Dedifferentiated amniotic fluid mesenchymal stem cell (primary cell): ENCODE results near the gene HNRNPF.
"Not testable (repeated sequence)": the region's sequence is repeated elsewhere in the genome, so short reads cannot be mapped to it uniquely, and the experiment has no call there.

Experiments used
- DNase-seq: peaks from one replicate; pipeline ENCODE4 v3.0.0-alpha.2; 2016; ENCODE audit errors: extremely low spot score

The HNRNPF gene

DNA sequence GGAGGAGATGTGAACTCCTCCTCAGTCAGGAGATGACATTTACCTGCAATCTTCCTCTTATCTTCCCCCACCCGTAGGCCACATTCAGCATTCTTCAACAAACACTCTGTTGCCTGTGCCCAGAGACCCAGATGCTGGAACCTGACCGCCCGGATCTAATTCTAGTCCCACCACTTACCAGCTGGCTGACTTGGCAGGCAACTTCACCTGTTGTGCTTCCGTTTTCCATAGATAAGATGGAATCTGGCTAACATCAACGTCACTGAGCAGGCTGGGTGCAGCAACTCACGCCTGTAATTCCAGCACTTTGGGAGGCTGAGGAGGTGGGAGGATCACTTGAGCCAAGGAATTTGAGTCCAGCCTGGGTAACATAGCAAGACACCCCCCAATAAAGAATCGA lies 58.8 kb downstream of the HNRNPF start:
- no peak for DNase-seq

DNA sequence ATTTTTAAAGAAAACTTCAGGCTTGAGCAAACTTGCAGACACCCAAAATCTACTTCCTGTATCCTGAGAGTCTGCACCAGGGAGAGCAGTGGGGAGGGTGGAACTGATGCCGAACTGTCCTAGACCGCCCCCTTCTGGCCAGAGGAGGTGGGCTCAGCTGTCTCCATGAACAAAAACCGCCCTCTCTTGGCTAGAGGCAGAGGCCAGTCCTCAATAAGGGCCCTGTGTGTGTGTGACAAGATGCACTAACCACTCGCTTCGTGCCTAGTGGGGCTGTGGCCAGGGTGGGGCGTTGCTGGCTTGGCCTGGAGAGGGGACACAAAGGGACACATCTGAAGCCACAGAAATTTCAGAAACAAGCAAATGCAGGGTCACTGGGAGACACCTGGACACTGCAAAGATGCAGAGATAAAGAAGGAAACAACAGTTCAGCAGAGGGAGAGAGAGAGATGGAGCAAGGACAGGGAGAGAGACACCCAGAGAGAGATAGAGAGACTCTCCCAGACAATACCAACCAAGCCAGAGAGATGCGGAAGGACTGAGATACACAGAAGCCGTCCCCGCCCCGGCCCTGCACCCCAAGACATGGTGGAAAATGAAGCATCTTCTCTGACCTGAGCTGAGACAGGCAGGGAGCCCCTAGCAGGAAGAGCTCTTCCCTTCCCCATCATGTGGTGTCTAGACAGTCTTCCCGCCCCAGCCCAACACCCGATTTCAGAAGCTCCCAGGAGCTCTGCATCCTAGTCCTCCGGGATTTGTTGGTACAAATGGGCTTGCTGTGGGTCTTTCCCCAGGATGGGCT lies 60.3 kb downstream of the HNRNPF start:
- DNase-seq, result peak; percentile 75

DNA sequence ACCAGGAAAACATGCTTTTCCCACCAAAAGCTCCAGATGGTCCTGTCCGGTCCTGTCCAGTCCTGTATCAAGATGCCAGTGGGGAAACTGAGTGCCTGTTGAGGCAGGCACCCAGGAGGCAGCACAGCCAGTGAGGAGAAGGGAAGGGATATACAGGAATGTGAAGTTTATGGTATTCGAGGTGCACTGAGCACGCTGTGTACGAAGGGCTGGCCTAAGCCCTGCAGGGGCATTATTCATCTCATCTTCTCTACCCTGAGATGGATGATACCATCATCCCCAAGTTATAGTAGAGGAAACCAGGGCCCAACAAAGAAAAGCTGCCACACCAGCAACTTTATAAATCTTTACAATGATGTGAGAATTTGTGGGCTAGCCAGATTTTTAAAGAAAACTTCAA lies 61.0 kb downstream of the HNRNPF start:
- DNase-seq, result no peak

DNA sequence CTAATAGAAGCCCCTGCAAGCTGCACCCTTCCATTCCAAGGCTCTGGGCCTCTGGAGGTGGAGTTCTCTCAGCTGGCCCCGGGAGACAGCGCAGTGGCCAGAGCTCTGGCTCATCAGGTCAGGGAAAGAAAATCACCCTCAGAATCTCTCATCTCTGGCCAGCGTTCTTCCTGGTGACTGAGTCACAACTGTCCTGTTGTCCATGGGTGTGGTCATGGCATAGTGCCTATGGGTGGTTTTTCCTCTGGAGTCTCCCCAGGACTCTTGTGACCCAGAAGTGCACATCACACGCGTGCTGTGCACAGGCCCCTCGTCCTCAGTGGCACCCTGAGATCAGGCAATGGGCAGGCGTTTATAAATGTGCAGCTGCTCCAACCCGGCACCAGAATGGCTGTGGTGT lies 64.9 kb downstream of the HNRNPF start:
- DNase-seq, result no peak

DNA sequence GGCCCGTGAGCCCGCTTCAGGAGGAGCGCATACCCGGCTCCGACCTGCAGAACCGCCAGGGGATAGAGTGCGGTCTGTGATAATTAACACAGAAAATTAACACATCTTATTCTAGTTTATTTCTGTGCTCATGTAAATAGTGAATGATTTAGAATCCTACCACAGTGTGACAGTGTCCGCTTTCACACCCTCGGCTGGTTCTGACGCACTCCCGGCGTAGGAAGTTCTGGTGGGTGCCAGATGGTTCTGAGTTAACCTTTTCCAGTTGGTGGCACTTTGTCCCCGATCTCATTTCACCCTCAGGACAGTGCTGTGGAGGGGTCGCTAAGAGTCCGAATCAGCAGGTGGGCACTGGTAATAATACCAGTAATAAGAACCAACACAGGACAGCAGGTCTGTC lies 65.9 kb downstream of the HNRNPF start:
- DNase-seq, result no peak

DNA sequence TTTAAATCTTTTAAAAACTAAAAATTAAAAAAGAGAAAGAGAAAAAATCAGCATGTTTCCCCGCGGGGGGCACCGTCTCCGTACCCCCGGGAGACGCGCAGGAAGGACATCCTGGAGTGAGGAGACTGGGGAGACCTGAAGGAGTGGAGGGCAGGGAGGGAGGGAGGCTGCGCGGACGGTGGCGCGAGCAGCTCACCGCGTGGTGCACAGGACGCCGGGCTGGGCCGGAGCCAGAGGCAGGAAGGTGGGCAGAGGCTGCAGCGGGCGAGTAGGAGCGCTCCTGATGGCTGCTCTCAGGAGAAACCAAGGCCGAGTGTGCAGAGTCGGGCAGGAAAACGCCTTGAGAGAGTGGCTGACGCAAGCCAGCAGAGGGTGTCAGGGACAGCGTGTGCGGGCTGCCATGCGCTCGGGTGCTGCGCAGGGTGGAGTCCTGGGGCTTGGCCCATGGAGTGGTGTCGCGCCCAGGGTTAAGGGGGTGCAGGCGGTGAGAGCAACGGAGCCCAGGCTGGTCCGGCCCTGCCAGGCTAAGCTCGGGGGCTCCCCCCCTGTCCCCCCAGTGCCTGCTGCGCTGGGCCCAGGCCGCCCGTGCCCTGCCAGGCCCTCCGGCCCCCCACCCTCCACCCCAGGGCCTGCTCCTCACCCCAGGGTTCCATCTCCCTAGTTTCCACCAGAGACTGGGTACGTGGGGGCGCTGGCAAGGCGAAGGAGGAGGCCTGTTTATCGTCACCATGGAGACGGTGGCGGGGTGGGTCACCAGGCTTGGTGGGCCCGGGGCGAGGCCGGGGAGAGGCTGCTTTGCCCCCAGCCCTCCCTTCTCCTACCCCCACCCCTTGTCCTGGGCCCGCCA lies 66.5 kb downstream of the HNRNPF start:
- no peak for DNase-seq

DNA sequence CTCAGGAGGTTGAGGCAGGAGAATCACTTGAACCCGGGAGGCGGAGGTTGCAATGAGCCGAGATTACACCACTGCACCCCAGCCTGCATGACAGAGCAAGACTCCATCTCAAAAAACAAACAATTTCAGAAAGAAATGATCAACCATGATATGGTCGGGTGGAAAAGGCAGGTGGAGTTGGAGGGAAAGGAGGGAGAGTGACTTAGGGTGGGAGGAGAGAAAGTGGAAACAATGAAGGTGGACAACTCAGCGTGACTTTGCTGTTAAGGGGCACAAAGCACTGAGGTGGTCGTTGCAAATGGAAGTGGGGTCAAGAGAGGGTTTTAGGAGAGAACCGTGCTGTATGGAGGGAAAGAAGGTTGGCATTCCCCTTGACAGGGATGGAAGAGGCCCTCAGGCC lies 67.5 kb downstream of the HNRNPF start:
- no peak for DNase-seq

DNA sequence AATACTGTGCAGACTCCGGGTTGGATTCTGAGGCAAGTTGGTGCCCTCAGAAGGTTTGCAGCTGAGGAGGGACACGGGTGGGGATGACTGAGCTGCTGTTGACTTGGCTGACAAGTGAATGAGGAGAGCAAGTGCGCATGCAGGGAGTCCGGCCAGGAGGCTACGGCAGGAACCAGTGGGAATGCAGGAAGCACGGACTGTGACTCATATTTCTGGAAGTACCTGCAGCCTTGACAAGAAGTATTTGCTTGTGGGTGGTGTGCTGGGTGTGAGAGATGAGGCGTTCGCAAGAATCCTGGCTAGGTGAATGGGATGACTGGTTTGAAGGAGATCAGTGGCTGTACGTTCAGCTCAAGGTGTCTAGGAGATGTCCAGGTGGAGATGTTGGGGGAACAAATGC lies 68.4 kb downstream of the HNRNPF start:
- no peak for DNase-seq

DNA sequence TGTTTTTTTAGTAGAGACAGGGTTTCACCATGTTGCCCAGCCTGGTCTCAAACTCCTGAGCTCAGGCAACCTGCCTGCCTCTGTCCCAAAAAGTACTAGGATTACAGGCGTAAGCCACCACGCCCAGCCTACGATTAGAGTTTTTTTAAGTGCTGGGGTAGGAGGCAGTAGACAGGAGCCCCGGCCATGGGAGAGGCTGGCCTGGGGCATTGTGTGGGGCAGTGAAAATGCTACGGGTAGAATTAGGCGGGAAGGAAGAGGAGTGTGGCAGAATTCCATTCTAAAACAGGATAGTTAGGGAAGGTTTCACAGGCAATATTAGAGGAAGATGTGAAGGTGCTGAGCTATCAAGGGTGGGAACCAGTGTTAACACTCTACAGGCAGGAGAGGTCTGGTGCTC lies 68.9 kb downstream of the HNRNPF start:
- DNase-seq, result no peak

DNA sequence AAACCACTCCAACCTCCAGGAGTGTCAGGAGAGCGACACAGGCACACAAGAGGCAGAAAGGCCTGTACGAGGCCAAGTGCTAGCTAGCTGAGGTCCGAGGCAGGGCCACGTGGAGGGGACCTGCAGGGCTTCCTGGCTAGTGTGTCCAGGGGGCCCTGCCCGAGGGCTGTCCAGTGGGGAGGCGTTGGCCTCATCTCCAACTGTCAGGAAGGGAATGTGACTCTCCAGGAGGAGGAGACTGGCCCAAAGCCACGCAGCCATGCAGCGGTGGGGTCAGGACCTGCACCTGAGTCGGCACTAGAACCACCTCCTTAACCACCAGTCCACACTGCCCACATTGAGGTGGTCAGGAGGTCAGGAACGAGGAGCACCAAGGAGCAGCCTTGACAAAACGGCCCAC lies 69.8 kb downstream of the HNRNPF start:
- DNase-seq, result no peak

DNA sequence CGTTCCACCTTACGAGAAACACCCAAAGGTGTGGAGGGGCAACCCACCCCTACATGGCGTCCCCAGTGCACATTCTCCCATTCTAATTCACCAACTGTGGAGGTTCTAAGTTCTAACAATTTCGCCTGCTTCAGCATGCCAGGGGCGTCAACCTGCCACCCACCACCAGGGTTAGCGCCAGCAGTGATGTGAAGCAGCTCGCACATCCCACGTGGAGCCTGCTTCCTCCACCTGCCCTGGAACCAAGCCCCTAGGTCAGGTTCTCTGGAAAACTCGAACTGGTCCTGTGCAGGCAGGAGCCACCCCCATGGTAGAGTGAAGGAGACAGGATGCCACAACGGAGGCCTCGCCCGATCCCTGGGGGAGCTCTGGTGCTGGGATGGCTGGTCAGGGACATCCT lies 70.9 kb downstream of the HNRNPF start:
- DNase-seq, result no peak

DNA sequence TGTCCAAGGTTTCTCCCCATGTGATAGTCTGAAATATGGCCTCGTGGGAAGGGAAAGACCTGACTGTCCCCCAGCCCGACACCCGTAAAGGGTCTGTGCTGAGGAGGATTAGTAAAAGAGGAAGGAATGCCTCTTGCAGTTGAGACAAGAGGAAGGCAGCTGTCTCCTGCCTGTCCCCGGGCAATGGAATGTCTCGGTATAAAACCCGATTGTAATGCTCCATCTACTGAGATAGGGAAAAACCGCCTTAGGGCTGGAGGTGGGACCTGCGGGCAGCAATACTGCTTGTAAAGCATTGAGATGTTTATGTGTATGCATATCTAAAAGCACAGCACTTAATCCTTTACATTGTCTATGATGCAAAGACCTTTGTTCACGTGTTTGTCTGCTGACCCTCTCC lies 71.5 kb downstream of the HNRNPF start:
- DNase-seq, result not testable (repeated sequence)

DNA sequence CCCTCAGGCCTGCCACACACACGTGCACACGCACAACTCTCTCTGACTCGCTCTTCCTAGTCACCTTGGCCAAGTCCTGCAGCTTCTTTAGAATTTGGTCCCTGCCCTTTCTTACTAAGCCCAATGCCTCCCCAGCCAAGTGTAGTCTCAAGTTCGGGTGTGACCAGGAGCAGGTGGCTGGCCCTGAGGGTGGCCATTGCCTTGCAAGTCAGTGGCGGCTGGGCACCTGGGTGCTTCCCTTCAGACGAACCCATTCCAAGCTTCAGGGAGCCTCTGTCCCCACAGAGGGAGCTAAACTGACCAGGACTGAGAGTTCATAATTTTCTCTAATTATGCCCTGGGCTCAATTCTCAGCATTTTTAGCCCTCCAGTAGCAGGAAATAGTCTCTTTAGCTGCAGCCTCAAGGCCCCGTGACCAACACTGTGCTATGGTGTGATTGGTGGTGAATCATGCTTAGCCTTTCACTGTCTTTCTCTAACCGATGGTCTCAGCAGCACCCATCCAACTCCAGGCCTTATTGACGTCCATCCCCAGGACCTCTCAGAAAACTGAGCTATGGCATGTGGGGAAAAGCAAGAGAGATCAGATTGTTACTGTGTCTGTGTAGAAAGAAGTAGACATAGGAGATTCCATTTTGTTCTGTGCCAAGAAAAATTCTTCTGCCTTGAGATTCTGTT lies 72.2 kb downstream of the HNRNPF start:
- DNase-seq, result no peak

DNA sequence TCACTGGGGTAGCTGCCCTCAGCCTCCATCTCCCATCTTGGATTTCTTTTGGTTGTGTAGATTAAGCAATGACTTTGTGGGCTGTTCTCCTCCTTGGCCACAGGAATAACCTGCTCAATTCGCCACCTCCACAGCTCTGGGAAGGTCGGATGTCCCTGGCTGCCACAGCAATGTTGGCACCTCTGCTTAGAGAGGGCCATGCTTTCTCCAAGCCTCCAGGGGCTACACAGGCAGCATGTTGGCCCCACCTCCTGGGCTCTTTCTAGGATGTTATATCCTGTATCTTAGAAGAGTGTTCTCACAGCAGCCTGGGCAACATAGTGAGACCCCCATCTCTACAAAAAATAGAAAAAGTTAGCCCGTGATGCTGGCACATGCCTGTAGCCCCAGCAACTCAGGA lies 72.9 kb downstream of the HNRNPF start:
- DNase-seq, result no peak
